Panc1 (cell line): ENCODE data around the gene INS.

ENCODE experiments used
- CTCF ChIP-seq: fragments of 450-650 bp; IDR thresholded peaks from 2 replicates; pipeline ENCODE4 v1.5.1; 2017; ENCODE audit warnings: mild to moderate bottlenecking
- POLR2AphosphoS5 ChIP-seq: IDR thresholded peaks from 2 replicates; pipeline ENCODE4 v1.6.1; 2012; ENCODE audit warnings: mild to moderate bottlenecking, low read depth, low read length, moderate library complexity
- REST ChIP-seq, 2 experiments: IDR thresholded peaks; 2 replicates each; pipeline ENCODE4 v1.6.1; 2011 to 2012; ENCODE audit warnings: low read depth in 2 of 2, control low read depth in 1 of 2, low read length in 1 of 2, mild to moderate bottlenecking in 1 of 2, moderate library complexity in 1 of 2; ENCODE audit not compliant: insufficient read depth in 1 of 2
- SIN3A ChIP-seq: IDR thresholded peaks from 2 replicates; pipeline ENCODE4 v1.6.1; 2012; ENCODE audit warnings: low read depth, mild to moderate bottlenecking, low read length, moderate library complexity, borderline replicate concordance; ENCODE audit not compliant: insufficient read depth
- TCF7L2 ChIP-seq: IDR thresholded peaks from 2 replicates; pipeline ENCODE4 v1.6.1; 2011; ENCODE audit warnings: mild to moderate bottlenecking, low read depth, low read length, inconsistent platforms

GRCh38 chr11:2120359-2121100 lies 40.5 kb downstream of the INS start:
- no peak for TF ChIP-seq CTCF
- no peak for TF ChIP-seq REST (IDR thresholded peaks at IDR 0.05; ENCODE audit: insufficient read depth in 1 of 2, low read depth in 2 of 2, low read length in 1 of 2)
- TF ChIP-seq POLR2AphosphoS5, result no peak
- TF ChIP-seq SIN3A, result no peak
- no peak for TF ChIP-seq TCF7L2
